Panc1 (cell line): ENCODE results near the gene CNTROB.

Source experiments
- CTCF ChIP-seq: fragments of 450-650 bp; IDR thresholded peaks from 2 replicates; pipeline ENCODE4 v1.5.1; 2017; ENCODE audit warnings: mild to moderate bottlenecking
- POLR2AphosphoS5 ChIP-seq: IDR thresholded peaks from 2 replicates; pipeline ENCODE4 v1.6.1; 2012; ENCODE audit warnings: mild to moderate bottlenecking, low read depth, low read length, moderate library complexity
- REST ChIP-seq, 2 experiments: IDR thresholded peaks; 2 replicates each; pipeline ENCODE4 v1.6.1; 2011 to 2012; ENCODE audit warnings: low read depth in 2 of 2, control low read depth in 1 of 2, low read length in 1 of 2, mild to moderate bottlenecking in 1 of 2, moderate library complexity in 1 of 2; ENCODE audit not compliant: insufficient read depth in 1 of 2
- SIN3A ChIP-seq: IDR thresholded peaks from 2 replicates; pipeline ENCODE4 v1.6.1; 2012; ENCODE audit warnings: low read depth, mild to moderate bottlenecking, low read length, moderate library complexity, borderline replicate concordance; ENCODE audit not compliant: insufficient read depth
- TCF7L2 ChIP-seq: IDR thresholded peaks from 2 replicates; pipeline ENCODE4 v1.6.1; 2011; ENCODE audit warnings: mild to moderate bottlenecking, low read depth, low read length, inconsistent platforms

- TF ChIP-seq CTCF = no peak
- TF ChIP-seq SIN3A = no peak
- TF ChIP-seq POLR2AphosphoS5 = no peak
- TF ChIP-seq TCF7L2 = no peak
- no peak for TF ChIP-seq REST (IDR thresholded peaks at IDR 0.05; ENCODE audit: insufficient read depth in 1 of 2, low read depth in 2 of 2, low read length in 1 of 2)
Observed at GRCh38 chr17:7987112-7987893, 55.3 kb downstream of the CNTROB start.
